ENCODE data around the gene HPRT1. TPM values are rescaled to one million over a fixed set of nuclear protein-coding genes. Genes with fewer than 3 reads are reported as not detected.

Gene HPRT1
- total and polyA plus RNA-seq, 10 donors, result 14.9 to 46.0 (median 25.0) TPM

DNA sequence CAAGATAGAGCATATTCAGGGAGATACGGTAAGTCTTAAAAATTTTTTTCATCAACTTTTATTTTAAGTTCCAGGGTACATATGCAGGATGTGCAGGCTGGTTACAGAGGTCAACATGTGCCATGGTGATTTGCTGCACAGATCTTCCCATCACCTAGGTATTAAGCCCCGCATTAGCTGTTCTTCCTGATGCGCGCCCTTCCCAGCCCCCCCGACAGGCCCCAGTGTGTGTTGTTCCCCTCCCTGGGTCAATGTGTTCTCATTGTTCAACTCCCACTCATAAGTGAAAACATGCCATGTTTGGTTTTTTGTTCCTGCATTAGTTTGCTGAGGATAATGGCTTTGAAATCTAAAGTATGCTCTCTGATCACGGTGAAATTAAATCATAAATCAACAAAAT lies 64.2 kb downstream of the HPRT1 start:
- Histone ChIP-seq H3K27ac (no peak overlapping the region), H3K4me1 (no peaks in the 10 kb centered on the region), H3K9me3 (no peaks in the 10 kb centered on the region), H3K36me3 (no peaks in the 10 kb centered on the region), H3K27me3 (replicated peaks in 1 of 7) (no peaks in the 10 kb centered on the region), H3K4me3 (no peak overlapping the region)
- TF ChIP-seq, protein P1, sequence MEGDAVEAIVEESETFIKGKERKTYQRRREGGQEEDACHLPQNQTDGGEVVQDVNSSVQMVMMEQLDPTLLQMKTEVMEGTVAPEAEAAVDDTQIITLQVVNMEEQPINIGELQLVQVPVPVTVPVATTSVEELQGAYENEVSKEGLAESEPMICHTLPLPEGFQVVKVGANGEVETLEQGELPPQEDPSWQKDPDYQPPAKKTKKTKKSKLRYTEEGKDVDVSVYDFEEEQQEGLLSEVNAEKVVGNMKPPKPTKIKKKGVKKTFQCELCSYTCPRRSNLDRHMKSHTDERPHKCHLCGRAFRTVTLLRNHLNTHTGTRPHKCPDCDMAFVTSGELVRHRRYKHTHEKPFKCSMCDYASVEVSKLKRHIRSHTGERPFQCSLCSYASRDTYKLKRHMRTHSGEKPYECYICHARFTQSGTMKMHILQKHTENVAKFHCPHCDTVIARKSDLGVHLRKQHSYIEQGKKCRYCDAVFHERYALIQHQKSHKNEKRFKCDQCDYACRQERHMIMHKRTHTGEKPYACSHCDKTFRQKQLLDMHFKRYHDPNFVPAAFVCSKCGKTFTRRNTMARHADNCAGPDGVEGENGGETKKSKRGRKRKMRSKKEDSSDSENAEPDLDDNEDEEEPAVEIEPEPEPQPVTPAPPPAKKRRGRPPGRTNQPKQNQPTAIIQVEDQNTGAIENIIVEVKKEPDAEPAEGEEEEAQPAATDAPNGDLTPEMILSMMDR (IDR thresholded peaks at IDR 0.05 in 8 of 11, conservative IDR thresholded peaks at IDR 0.05 in 3 of 11), result no peak
- 90 to 98% (median 96%) methylated on average over 3 to 6 of the region's 6 CpGs for WGBS, 5 donors
- no peak for DNase-seq
- intact Hi-C loops (cut with DNase I; ENCODE audit: low total_unique reads), result no loop called here

DNA sequence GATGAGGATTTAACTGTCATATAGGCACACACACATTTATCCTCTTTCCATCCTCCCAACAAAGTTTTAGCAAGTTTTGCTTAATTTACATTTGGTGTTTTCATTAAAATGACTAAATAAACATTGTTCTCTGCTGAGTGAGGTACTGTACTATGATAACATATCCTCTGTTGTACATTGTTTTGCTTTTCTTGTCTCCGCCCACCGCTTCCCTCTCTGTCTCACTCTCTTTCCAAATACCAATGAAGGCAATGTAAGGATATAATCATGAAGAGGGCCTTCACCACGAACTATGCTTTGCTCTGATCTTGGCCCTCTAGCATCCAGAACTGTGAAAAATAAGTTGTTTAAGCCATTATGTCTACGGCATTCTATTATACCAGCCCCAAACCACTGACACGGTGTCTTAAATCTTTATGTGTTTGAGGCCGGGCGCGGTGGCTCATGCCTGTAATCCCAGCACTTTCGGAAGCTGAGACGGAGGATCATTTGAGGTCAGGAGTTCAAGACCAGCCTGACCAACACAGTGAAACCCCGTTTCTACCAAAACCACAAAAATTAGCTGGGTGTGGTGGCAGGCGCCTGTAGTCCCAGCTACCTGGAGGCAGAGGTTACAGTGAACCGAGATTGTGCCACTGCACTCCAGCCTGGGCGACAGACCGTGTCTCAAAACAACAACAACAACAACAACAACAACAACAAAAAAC lies 65.3 kb downstream of the HPRT1 start:
- intact Hi-C loops (cut with DNase I; ENCODE audit: low total_unique reads), result no loop called here
- WGBS, 5 donors, result 86 to 94% (median 89%) methylated on average over 11 to 15 of the region's 15 CpGs
- TF ChIP-seq POLR2AphosphoS5 (IDR thresholded peaks at IDR 0.05) (no peak), POLR2A (IDR thresholded peaks at IDR 0.05) (no peak)
- TF ChIP-seq, protein P1 (IDR thresholded peaks at IDR 0.05 in 8 of 11, conservative IDR thresholded peaks at IDR 0.05 in 3 of 11), result no peak
- Histone ChIP-seq H3K36me3 (no peaks in the 10 kb centered on the region), H3K9me3 (no peaks in the 10 kb centered on the region), H3K27me3 (replicated peaks in 1 of 7) (no peaks in the 10 kb centered on the region), H3K4me1 (no peaks in the 10 kb centered on the region), H3K4me3 (no peak overlapping the region), H3K27ac (no peak overlapping the region)
- DNase-seq, result no peak

DNA sequence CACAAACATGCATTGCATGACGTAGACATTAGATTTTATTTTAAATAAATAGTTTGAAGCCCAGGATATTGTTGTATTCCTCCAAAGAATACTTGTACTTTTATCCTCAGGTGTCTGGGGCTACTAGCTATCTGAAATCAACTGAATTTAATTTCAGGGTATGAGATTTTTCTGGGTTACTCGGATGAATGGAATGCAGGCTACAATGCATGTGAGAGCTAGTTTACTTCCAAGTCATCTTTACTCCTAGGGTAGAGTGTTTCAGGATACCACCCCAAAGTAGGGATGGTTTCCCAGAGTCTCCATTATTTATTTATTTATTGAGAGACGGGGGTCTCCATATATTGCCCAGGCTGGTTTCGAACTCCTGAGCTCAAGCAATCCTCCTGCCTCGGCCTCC lies 66.4 kb downstream of the HPRT1 start:
- H3K27ac ChIP-seq, result no peak overlapping the region
- no peaks in the 10 kb centered on the region for H3K36me3 ChIP-seq
- no peaks in the 10 kb centered on the region for H3K27me3 ChIP-seq (replicated peaks in 1 of 7)
- H3K4me1 ChIP-seq, result no peaks in the 10 kb centered on the region
- WGBS, 5 donors, result 85 to 97% (median 93%) methylated on average over 5 of the region's 5 CpGs
- TF ChIP-seq POLR2AphosphoS5 (IDR thresholded peaks at IDR 0.05) (no peak), POLR2A (IDR thresholded peaks at IDR 0.05) (no peak)
- TF ChIP-seq, protein P1 (IDR thresholded peaks at IDR 0.05 in 8 of 11, conservative IDR thresholded peaks at IDR 0.05 in 3 of 11), result no peak
- H3K9me3 ChIP-seq, result no peaks in the 10 kb centered on the region
- intact Hi-C loops (cut with DNase I; ENCODE audit: low total_unique reads), result no loop called here
- no peak for DNase-seq
- no peak overlapping the region for H3K4me3 ChIP-seq

DNA sequence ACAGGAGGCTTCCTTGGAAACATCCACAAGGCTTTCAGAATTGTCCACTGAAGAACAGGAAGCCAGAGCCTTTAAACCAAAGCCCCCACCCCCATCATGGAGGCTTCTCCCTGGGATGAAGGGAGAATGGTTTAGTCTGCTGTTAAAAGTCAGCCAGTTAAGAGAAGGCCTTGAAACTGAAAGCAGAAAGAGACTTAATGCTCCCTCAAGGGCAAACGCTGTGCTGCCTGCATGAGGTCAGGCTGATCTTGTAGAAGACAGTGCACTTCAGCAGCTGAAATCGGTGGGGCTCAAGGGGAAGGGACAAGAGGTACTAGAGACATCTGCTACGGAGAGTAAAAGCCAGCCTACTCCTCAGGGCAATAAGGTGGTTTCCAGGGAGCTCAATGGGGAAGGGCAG lies 69.0 kb downstream of the HPRT1 start:
- Histone ChIP-seq H3K27ac (no peak overlapping the region), H3K36me3 (no peaks in the 10 kb centered on the region), H3K4me3 (no peak overlapping the region), H3K27me3 (replicated peaks in 1 of 7) (no peaks in the 10 kb centered on the region), H3K4me1 (no peaks in the 10 kb centered on the region), H3K9me3 (no peaks in the 10 kb centered on the region)
- no peak for DNase-seq
- no peak for TF ChIP-seq POLR2AphosphoS5 (IDR thresholded peaks at IDR 0.05)
- TF ChIP-seq, protein P1 (IDR thresholded peaks at IDR 0.05 in 8 of 11, conservative IDR thresholded peaks at IDR 0.05 in 3 of 11), result no peak
- no peak for TF ChIP-seq POLR2A (IDR thresholded peaks at IDR 0.05)
- intact Hi-C loops (cut with DNase I; ENCODE audit: low total_unique reads), result no loop called here
- WGBS, 5 donors, result 27 to 67% (median 42%) methylated on average over 3 of the region's 3 CpGs
